GM12878 (cell line): ENCODE results near the gene KITLG.

Source experiments
- CBFB ChIP-seq: IDR thresholded peaks from 2 replicates; pipeline ENCODE4 v1.6.1; 2016; ENCODE audit warnings: antibody characterized with exemption, low read depth
- EP300 ChIP-seq, 2 experiments: fragments of 150-350 bp in 1 of 2; IDR thresholded peaks; 2 replicates each; pipeline ENCODE4 v1.6.1; 2011 to 2012; ENCODE audit warnings: low read depth in 2 of 2, low read length in 2 of 2, borderline replicate concordance in 1 of 2, improper control_type of control experiment in 1 of 2, inconsistent platforms in 1 of 2; ENCODE audit not compliant: control insufficient read depth in 1 of 2
- FOXK2 ChIP-seq: fragments of 450-650 bp; IDR thresholded peaks from 2 replicates; pipeline ENCODE4 v1.6.1; 2017; ENCODE audit warnings: mild to moderate bottlenecking, moderate library complexity
- JUNB ChIP-seq: IDR thresholded peaks from 2 replicates; pipeline ENCODE4 v1.6.1; 2016; ENCODE audit warnings: antibody characterized with exemption, mild to moderate bottlenecking
- POLR2A ChIP-seq: IDR thresholded peaks from 2 replicates; pipeline ENCODE4 v1.6.1; 2011; ENCODE audit warnings: low read depth, mild to moderate bottlenecking, low read length
- RAD21 ChIP-seq: IDR thresholded peaks from 2 replicates; pipeline ENCODE4 v1.6.1; 2011; ENCODE audit warnings: mild to moderate bottlenecking, low read depth, low read length, moderate library complexity; ENCODE audit not compliant: insufficient read depth
- RCOR1 ChIP-seq: conservative IDR thresholded peaks from 2 replicates; pipeline ENCODE4 v1.6.1; 2012; ENCODE audit warnings: low read depth, low read length, improper control_type of control experiment
- TBL1XR1 ChIP-seq: IDR thresholded peaks from 2 replicates; pipeline ENCODE4 v1.6.1; 2012; ENCODE audit warnings: low read depth, low read length, improper control_type of control experiment
- YY1 ChIP-seq: IDR thresholded peaks from 2 replicates; pipeline ENCODE4 v1.6.1; 2011; ENCODE audit warnings: low read depth, mild to moderate bottlenecking, low read length
- ZNF622 ChIP-seq: fragments of 450-650 bp; IDR thresholded peaks from 2 replicates; pipeline ENCODE4 v1.6.1; 2017; ENCODE audit warnings: mild to moderate bottlenecking, inconsistent platforms
- TF ChIP-seq, protein P1 (sequence below), 3 experiments: IDR thresholded peaks in 2 of 3; conservative IDR thresholded peaks in 1 of 3; 2 replicates each; pipeline ENCODE4 v1.5.1; 2011; ENCODE audit warnings: low read depth in 3 of 3, low read length in 3 of 3, mild to moderate bottlenecking in 3 of 3, control low read depth in 2 of 3, moderate library complexity in 2 of 3, inconsistent platforms in 1 of 3, mixed read lengths in 1 of 3; ENCODE audit not compliant: control insufficient read depth in 2 of 3, insufficient read depth in 1 of 3; ENCODE audit errors: extremely low read depth in 1 of 3
- TF ChIP-seq, protein P2 (sequence below): fragments of 450-650 bp; formaldehyde crosslinking; IDR thresholded peaks from 2 replicates; pipeline ENCODE4 v1.4.0; 2020; ENCODE audit warnings: mild to moderate bottlenecking, moderate library complexity

DNA sequence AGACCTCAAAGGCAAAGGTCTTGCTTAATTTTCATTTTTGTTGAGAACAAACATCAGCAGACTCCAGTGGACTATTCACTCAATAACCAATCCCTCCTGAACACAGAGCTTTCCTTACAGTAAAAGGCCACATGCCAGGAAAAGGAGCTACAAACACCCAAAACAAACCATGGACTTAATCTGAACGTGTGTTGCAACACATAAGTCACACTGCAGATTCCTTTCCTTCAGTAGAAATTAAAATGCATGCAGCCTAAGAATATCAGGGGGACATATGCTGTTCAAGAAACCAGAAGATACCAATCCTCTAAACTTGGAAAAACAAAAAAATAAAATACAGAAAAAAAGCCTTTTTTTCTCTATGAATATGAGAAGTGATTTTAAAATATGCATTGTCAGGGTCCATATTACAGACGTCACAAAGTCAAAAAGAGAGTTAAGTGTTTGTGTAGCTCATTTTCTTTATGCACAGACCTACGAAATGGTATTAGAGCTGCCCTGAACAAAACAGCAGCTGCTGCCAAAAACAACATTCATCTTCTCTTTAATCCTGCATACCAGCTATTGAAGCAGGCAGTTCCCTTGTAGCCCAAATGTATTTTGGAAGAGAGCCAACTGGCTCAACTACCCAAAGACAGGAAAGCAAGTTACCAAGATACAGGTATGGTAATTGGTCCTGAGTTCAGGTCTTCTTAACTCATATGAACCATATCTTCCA lies 26.2 kb downstream of the KITLG start:
- TF ChIP-seq RCOR1 (no peak), RAD21 (no peak), EP300 (IDR thresholded peaks at IDR 0.05; ENCODE audit: borderline replicate concordance in 1 of 2, control insufficient read depth in 1 of 2, low read depth in 2 of 2, low read length in 2 of 2) (no peak), POLR2A (no peak), CBFB (no peak), TBL1XR1 (no peak), ZNF622 (no peak), JUNB (no peak), YY1 (no peak), FOXK2 (no peak)
- TF ChIP-seq, protein P1, sequence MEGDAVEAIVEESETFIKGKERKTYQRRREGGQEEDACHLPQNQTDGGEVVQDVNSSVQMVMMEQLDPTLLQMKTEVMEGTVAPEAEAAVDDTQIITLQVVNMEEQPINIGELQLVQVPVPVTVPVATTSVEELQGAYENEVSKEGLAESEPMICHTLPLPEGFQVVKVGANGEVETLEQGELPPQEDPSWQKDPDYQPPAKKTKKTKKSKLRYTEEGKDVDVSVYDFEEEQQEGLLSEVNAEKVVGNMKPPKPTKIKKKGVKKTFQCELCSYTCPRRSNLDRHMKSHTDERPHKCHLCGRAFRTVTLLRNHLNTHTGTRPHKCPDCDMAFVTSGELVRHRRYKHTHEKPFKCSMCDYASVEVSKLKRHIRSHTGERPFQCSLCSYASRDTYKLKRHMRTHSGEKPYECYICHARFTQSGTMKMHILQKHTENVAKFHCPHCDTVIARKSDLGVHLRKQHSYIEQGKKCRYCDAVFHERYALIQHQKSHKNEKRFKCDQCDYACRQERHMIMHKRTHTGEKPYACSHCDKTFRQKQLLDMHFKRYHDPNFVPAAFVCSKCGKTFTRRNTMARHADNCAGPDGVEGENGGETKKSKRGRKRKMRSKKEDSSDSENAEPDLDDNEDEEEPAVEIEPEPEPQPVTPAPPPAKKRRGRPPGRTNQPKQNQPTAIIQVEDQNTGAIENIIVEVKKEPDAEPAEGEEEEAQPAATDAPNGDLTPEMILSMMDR (IDR thresholded peaks at IDR 0.05 in 2 of 3, conservative IDR thresholded peaks at IDR 0.05 in 1 of 3; ENCODE audit: control insufficient read depth in 2 of 3, extremely low read depth in 1 of 3, insufficient read depth in 1 of 3, low read depth in 3 of 3, low read length in 3 of 3), result no peak
- TF ChIP-seq, protein P2, sequence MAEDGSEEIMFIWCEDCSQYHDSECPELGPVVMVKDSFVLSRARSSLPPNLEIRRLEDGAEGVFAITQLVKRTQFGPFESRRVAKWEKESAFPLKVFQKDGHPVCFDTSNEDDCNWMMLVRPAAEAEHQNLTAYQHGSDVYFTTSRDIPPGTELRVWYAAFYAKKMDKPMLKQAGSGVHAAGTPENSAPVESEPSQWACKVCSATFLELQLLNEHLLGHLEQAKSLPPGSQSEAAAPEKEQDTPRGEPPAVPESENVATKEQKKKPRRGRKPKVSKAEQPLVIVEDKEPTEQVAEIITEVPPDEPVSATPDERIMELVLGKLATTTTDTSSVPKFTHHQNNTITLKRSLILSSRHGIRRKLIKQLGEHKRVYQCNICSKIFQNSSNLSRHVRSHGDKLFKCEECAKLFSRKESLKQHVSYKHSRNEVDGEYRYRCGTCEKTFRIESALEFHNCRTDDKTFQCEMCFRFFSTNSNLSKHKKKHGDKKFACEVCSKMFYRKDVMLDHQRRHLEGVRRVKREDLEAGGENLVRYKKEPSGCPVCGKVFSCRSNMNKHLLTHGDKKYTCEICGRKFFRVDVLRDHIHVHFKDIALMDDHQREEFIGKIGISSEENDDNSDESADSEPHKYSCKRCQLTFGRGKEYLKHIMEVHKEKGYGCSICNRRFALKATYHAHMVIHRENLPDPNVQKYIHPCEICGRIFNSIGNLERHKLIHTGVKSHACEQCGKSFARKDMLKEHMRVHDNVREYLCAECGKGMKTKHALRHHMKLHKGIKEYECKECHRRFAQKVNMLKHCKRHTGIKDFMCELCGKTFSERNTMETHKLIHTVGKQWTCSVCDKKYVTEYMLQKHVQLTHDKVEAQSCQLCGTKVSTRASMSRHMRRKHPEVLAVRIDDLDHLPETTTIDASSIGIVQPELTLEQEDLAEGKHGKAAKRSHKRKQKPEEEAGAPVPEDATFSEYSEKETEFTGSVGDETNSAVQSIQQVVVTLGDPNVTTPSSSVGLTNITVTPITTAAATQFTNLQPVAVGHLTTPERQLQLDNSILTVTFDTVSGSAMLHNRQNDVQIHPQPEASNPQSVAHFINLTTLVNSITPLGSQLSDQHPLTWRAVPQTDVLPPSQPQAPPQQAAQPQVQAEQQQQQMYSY (CRISPR knock-in tag), result no peak
